Natural killer cell (primary cell): ENCODE results near the gene KRCC1. TPM values are rescaled to one million over a fixed set of nuclear protein-coding genes. Genes with fewer than 3 reads are reported as not detected.
A peak's percentile ranks its signal among the peaks of the same experiment; 100 is the strongest.

Experiments
- ATAC-seq, 3 donors: fragments of 150-1000 bp in 2 of 3; fragments of 200-7000 bp in 1 of 3; cut with Tn5 transposase; 1 replicate in 1 of 3; 2 replicates in 2 of 3; pipeline ENCODE4 v1.10.0; 2021; ENCODE audit warnings: mild to moderate bottlenecking in 2 of 3, moderate library complexity in 2 of 3
- DNase-seq, 2 donors: peaks; one replicate each; pipeline versions ENCODE4 v3.0.0 to v3.0.0-alpha.2; 2013 to 2021; ENCODE audit warnings: mixed read lengths in 1 of 2
- H3K27ac ChIP-seq: one replicate; pipeline ENCODE4 v1.5.1; 2013; ENCODE audit warnings: mild to moderate bottlenecking, low read length
- H3K27me3 ChIP-seq: one replicate; pipeline ENCODE4 v1.6.1; 2013; ENCODE audit warnings: low read length; ENCODE audit not compliant: control insufficient read depth, insufficient read depth
- H3K36me3 ChIP-seq: one replicate; pipeline ENCODE4 v1.6.1; 2013; ENCODE audit warnings: low read length; ENCODE audit not compliant: control insufficient read depth, insufficient read depth
- H3K4me1 ChIP-seq: one replicate; pipeline ENCODE4 v1.6.1; 2013; ENCODE audit warnings: low read length; ENCODE audit not compliant: control insufficient read depth, insufficient read depth
- H3K4me3 ChIP-seq: one replicate; pipeline ENCODE4 v1.5.1; 2013; ENCODE audit warnings: low read length
- H3K9me3 ChIP-seq: one replicate; pipeline ENCODE4 v1.6.1; 2013; ENCODE audit warnings: low read length; ENCODE audit not compliant: control insufficient read depth, insufficient read depth
- H3K27ac Mint-ChIP-seq, 2 donors: one replicate each; pipeline ENCODE4 v1.8.0; 2022; ENCODE audit warnings: mild to moderate bottlenecking in 2 of 2, mixed read lengths in 2 of 2, moderate library complexity in 1 of 2
- H3K27me3 Mint-ChIP-seq, 2 donors: one replicate each; pipeline ENCODE4 v1.8.0; 2022; ENCODE audit warnings: low read depth in 2 of 2, mixed read lengths in 2 of 2
- H3K36me3 Mint-ChIP-seq: one replicate; pipeline ENCODE4 v1.8.0; 2022; ENCODE audit warnings: mixed read lengths
- H3K4me1 Mint-ChIP-seq, 2 donors: one replicate each; pipeline ENCODE4 v1.8.0; 2022; ENCODE audit warnings: mixed read lengths in 2 of 2
- H3K4me3 Mint-ChIP-seq: one replicate; pipeline ENCODE4 v1.8.0; 2022; ENCODE audit warnings: mild to moderate bottlenecking, moderate library complexity, mixed read lengths
- H3K9me3 Mint-ChIP-seq, 2 donors: one replicate each; pipeline ENCODE4 v1.8.0; 2022; ENCODE audit warnings: mixed read lengths in 2 of 2
- CTCF ChIP-seq: fragments of 200-600 bp; IDR thresholded peaks from one replicate; pipeline ENCODE4 v1.8.0; 2022; ENCODE audit warnings: antibody characterized with exemption
- WGBS: methylation state at CpG from one replicate; pipeline ENCODE4 v1.1.7; 2013; ENCODE audit warnings: missing lambda C conversion rate; ENCODE audit not compliant: insufficient coverage; 5-methylcytosine and 5-hydroxymethylcytosine counted together
- intact Hi-C: fragments of 100-400 bp; cut with micrococcal nuclease; formaldehyde crosslinking; loops from one replicate; pipeline ENCODE4 v1.14.2; 2022
- total RNA-seq, 4 donors: library from RNA; stranded (reverse); fragments of 120-200 nt in 1 of 4; gene quantifications; one replicate each; pipeline versions ENCODE4 v1.2.3 to v1.2.4, GENCODE V29; 2013 to 2022

The KRCC1 gene
- total RNA-seq, 3 donors from 2014 or later (not counting 1 experiment from before 2014, with no cell fraction given), result 9.0 to 17.0 (median 10.5) TPM

- no peak overlapping the region for H3K27ac ChIP-seq
- Mint-ChIP-seq H3K27me3 (no peaks in the 10 kb centered on the region), H3K36me3 (no peaks in the 10 kb centered on the region), H3K4me1 (peaks cover 9 to 10% of the 10 kb centered on the region in 2 donors), H3K9me3 (no peaks in the 10 kb centered on the region), H3K4me3 (no peak overlapping the region), H3K27ac (no peak overlapping the region)
- H3K27me3 ChIP-seq, result no peaks in the 10 kb centered on the region
- intact Hi-C loops, result loop anchor here (1.0 kb wide), 1 partner anchor 100 kb away; no protein-coding TSS in a partner anchor
- DNase-seq (peak in 1 of 2 donors; percentile 71), ATAC-seq (peak in 2 of 3 donors; percentile 17 to 26)
- peaks cover 5% of the 10 kb centered on the region for H3K4me1 ChIP-seq
- H3K9me3 ChIP-seq, result no peaks in the 10 kb centered on the region
- no peaks in the 10 kb centered on the region for H3K36me3 ChIP-seq
- peak; percentile 76 for TF ChIP-seq CTCF
- H3K4me3 ChIP-seq, result no peak overlapping the region
- 68% methylated on average over 5 of the region's 5 CpGs for WGBS
These were observed 4.7 kb upstream of the KRCC1 start for GRCh38 chr2:88059979-88060906.

- ATAC-seq (no peak), DNase-seq (peak in 1 of 2 donors; percentile 25)
- Histone ChIP-seq H3K9me3 (no peaks in the 10 kb centered on the region), H3K4me1 (peaks cover 16% of the 10 kb centered on the region), H3K27ac (no peak overlapping the region), H3K36me3 (no peaks in the 10 kb centered on the region), H3K4me3 (no peak overlapping the region), H3K27me3 (no peaks in the 10 kb centered on the region)
- intact Hi-C loops, result no loop called here
- TF ChIP-seq CTCF, result no peak
- no peaks in the 10 kb centered on the region for H3K27me3 Mint-ChIP-seq
- no peak overlapping the region for H3K27ac Mint-ChIP-seq
- H3K4me3 Mint-ChIP-seq, result peak overlapping the region; percentile 19
- peaks cover 29 to 30% of the 10 kb centered on the region in 2 donors for H3K4me1 Mint-ChIP-seq
- H3K9me3 Mint-ChIP-seq, result no peaks in the 10 kb centered on the region
- 85% methylated on average over 5 of the region's 5 CpGs for WGBS
- no peaks in the 10 kb centered on the region for H3K36me3 Mint-ChIP-seq
These were observed 2.6 kb upstream of the KRCC1 start for GRCh38 chr2:88058191-88058590.

DNA sequence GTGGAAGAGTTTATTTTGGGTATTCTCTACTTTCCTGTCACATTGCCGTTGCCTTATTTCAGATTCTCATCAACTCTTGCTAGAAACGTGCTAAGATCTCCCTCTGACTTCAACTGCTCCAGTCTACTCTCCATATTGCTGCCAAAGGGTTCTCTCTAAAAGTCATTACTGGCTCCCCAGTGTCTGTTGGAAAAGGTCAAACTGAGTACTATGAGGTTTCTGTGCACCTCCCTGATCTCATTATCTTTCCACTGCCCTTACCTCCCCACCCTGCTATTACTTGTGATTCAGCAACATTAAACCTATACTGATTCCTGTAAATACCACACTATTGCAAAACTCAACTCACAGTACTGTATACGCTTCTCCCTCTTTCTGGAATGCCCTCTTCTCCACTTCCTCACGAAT, 1.9 kb upstream of the KRCC1 start:
- Histone ChIP-seq H3K4me1 (peaks cover 16% of the 10 kb centered on the region), H3K27ac (no peak overlapping the region), H3K27me3 (no peaks in the 10 kb centered on the region), H3K36me3 (no peaks in the 10 kb centered on the region), H3K4me3 (no peak overlapping the region), H3K9me3 (no peaks in the 10 kb centered on the region)
- peak overlapping the region; percentile 94 for H3K4me3 Mint-ChIP-seq
- H3K27me3 Mint-ChIP-seq, result no peaks in the 10 kb centered on the region
- no peaks in the 10 kb centered on the region for H3K36me3 Mint-ChIP-seq
- no peak for ATAC-seq
- 73% methylated on average over 4 of the region's 4 CpGs for WGBS
- no peaks in the 10 kb centered on the region for H3K9me3 Mint-ChIP-seq
- no peak for DNase-seq
- peaks cover 35 to 37% of the 10 kb centered on the region in 2 donors for H3K4me1 Mint-ChIP-seq
- intact Hi-C loops, result no loop called here
- TF ChIP-seq CTCF, result no peak
- H3K27ac Mint-ChIP-seq, result peak overlapping the region in 1 of 2 donors; percentile 99
